Kidney epithelial cell (primary cell): ENCODE results near the gene ZSWIM4. TPM values are rescaled to one million over a fixed set of nuclear protein-coding genes. Genes with fewer than 3 reads are reported as not detected.

ENCODE experiments used
- DNase-seq: peaks from one replicate; pipeline ENCODE4 v3.0.0-alpha.2; 2010; ENCODE audit warnings: low read depth
- H3K27me3 ChIP-seq: 2 replicates; pipeline ENCODE4 v1.6.0; 2011; ENCODE audit warnings: low read length; ENCODE audit not compliant: control insufficient read depth, insufficient read depth
- H3K36me3 ChIP-seq: 2 replicates; pipeline ENCODE4 v1.5.1; 2011; ENCODE audit warnings: low read length; ENCODE audit not compliant: control insufficient read depth, insufficient read depth
- H3K4me3 ChIP-seq: 2 replicates; pipeline ENCODE4 v1.5.1; 2011; ENCODE audit warnings: low read depth, mild to moderate bottlenecking, control low read depth, low read length
- total RNA-seq: library from RNA; depleted of rRNA; stranded (reverse); fragments of >200 nt; gene quantifications from 2 replicates; pipeline ENCODE4 v1.2.3, GENCODE V29; 2015
- TF ChIP-seq, protein P1 (sequence below): IDR thresholded peaks from 2 replicates; pipeline ENCODE4 v1.5.1; 2011; ENCODE audit warnings: mild to moderate bottlenecking, moderate library complexity, low read length, control low read depth, inconsistent platforms; ENCODE audit not compliant: insufficient read depth, poor library complexity, severe bottlenecking

Gene ZSWIM4
- total RNA-seq, 1 donor from 2014 or later: 25.7 TPM

DNA sequence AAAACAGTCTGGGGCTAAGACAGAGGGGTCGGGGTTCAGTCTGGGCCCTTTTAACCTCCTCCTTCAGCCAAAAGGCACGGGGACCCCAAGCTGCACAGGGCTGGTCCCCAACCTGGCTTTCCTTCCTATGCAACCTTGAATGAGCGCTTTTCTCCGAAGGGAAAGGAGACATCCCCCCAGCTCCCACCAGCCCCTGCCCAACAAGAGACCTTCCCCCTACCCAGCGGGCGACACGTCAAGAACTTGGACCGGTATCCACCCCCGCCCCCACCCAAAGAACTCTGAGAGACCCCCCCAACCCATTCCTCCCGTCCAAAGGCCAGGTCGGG, 46.7 kb downstream of the ZSWIM4 start:
- H3K36me3 ChIP-seq: no peaks in the 10 kb centered on the region
- TF ChIP-seq, protein P1, sequence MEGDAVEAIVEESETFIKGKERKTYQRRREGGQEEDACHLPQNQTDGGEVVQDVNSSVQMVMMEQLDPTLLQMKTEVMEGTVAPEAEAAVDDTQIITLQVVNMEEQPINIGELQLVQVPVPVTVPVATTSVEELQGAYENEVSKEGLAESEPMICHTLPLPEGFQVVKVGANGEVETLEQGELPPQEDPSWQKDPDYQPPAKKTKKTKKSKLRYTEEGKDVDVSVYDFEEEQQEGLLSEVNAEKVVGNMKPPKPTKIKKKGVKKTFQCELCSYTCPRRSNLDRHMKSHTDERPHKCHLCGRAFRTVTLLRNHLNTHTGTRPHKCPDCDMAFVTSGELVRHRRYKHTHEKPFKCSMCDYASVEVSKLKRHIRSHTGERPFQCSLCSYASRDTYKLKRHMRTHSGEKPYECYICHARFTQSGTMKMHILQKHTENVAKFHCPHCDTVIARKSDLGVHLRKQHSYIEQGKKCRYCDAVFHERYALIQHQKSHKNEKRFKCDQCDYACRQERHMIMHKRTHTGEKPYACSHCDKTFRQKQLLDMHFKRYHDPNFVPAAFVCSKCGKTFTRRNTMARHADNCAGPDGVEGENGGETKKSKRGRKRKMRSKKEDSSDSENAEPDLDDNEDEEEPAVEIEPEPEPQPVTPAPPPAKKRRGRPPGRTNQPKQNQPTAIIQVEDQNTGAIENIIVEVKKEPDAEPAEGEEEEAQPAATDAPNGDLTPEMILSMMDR: no peak
- H3K4me3 ChIP-seq: peak overlapping the region; percentile 97
- no peak for DNase-seq
- H3K27me3 ChIP-seq: no peaks in the 10 kb centered on the region

DNA sequence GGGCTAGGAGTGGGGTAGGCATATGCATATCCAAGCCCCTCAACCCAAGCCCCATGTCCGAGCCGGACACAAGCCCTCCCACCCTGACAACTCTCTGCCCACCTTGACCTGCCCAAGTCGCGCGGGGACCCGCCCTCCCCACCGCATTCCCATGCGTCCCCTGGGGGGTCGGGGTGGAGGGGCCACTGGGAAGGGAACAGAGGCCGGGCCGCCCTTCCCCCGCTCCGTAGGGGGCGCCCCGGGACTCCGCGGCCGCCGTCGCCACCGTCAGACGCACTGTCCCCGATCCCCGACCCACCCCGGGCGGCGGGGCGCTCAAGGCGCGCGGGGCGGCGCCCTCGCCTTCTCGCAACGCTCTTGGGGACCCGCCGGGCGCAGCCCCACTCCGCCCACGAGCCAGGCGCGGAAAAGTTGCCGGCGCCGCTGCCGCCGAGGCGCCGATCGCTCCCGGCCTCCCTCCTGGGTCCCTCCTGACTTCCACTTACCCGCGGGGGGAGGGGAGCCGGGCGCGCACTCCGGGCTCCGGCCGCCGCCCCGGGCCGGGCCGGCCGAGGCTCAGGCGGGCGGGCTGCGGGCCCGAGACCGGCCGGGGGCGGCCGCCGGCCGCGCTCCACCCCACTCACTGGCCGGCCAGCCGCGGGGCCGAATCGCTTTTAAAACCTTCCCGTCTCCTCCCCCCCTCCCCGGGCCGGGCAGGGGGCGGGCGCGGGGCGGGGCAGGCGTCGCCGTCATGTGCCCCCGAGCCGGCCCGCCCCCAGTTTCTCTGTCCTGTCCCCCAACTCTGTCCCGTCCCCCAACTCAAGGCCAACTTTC, 47.3 kb downstream of the ZSWIM4 start:
- Histone ChIP-seq H3K36me3 (no peaks in the 10 kb centered on the region), H3K27me3 (no peaks in the 10 kb centered on the region), H3K4me3 (peak overlapping the region; percentile 97)
- TF ChIP-seq, protein P1: no peak
- DNase-seq: no peak

DNA sequence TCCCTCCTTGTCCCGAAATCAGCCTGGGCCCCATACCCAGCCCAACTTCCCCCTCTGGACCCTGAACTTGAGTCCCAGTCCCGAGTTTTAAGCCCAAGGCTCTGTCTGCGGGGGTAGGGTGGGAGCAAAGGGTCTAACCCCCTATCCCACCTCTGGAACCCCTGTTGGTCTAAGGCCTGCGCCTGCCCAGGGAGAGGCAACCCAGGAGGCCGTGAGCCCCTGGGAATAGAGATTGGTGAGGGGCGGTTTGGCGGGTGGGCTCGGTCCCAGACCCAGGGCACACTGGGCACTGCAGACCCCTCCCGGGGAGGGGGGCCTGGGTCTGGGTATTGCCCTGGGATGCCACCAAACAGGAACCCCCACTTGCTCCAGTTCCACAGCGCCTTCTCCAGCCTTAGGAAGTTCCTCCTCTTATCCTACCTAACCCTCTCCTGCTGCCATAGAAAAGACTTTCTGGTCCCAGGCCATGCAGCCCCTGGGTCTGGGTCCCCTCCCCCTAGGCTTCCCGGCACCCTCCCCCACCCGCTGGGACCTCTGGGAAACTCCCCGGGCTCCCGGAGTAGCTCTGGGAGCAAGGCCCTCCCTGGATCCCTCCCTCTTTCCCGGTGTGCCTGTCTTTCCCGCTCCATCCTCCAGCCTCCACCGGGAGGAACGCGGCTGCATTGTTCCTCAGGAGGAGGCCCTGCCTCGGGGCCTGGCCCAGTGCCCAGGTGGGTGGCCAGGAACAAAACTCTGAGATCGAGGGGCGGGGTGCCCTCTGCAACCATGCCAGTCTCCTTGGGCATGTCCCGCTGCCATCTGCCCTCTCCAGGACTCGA, 48.1 kb downstream of the ZSWIM4 start:
- H3K36me3 ChIP-seq: no peaks in the 10 kb centered on the region
- no peak for DNase-seq
- TF ChIP-seq, protein P1: no peak
- H3K27me3 ChIP-seq: no peaks in the 10 kb centered on the region
- H3K4me3 ChIP-seq: peak overlapping the region; percentile 51

DNA sequence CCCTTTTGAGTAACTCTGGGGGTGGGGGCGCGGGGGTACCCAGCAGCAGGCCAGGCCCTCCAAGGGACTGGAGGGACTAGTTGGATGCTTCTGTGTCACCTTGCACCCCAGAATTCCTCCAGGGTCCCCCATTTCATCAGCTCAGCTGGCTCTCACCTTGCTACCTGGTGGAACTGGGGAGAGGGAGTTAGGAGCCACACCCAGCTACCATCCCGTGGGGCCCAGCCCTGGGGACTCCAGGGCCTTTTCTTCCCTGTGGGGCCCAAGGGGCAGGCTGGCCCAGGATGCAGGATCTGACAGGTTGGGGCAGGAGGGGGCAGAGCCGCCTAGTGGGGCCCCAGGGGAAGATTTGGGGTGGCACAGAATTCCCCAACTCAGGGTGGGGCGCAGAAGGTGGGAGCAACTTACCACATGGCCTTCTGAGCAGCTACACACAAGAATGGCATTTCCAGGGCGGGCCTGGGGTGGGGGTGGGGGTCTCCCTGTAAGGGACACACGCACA, 48.9 kb downstream of the ZSWIM4 start:
- TF ChIP-seq, protein P1: no peak
- Histone ChIP-seq H3K36me3 (no peaks in the 10 kb centered on the region), H3K27me3 (no peaks in the 10 kb centered on the region), H3K4me3 (no peak overlapping the region)
- no peak for DNase-seq

DNA sequence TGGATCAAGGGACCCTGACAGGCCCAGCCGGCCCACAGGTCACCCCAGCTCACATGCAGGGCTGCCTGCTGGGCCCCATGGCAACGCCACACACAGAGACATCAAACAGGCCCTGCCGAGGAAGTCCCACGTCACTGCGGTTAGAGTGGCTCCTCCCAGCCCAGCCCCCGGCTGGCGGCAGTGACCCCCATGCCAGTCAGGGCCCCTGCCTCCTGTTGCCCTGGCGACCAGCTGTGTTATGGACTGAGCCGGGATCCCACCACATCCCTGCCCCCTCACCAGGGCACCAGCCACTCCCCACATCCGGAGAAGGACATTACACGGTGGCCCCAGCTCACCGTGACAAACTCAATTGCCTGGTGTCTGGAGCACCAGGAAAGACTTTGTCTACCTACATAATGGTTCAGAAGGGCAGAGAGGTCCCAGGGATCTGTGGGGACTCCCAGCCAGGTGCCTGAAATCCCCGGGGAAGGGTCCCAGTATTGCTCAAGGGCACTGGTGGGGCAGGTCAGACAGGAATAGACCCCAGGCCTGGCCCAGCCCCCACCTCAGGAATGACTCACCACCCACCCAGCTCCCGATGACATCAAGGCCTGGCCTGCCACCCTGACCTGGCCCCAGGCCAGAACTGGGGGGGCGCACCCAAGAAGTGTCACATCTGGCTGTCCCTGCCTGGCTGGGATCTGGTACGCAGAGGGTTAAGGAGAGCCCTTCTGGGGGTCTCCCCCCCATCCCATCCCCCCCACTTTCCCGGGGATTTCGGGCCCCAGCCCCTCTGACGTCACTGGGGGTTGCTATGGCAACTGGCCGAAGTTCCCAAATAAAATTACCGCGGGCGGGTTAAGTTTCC, 51.5 kb downstream of the ZSWIM4 start:
- peak overlapping the region; percentile 50 for H3K4me3 ChIP-seq

More for the DNA sequence above, 51.5 kb downstream of the ZSWIM4 start:
- no peaks in the 10 kb centered on the region for H3K27me3 ChIP-seq
- peak; percentile 93 for DNase-seq
- TF ChIP-seq, protein P1: no peak
- no peaks in the 10 kb centered on the region for H3K36me3 ChIP-seq
